Measurements from ENCODE around the gene GMPR2. TPM values are rescaled to one million over a fixed set of nuclear protein-coding genes. Genes with fewer than 3 reads are reported as not detected.

The GMPR2 gene
- total and polyA plus RNA-seq, 8 donors, result 13.9 to 204 (median 43.3) TPM

DNA sequence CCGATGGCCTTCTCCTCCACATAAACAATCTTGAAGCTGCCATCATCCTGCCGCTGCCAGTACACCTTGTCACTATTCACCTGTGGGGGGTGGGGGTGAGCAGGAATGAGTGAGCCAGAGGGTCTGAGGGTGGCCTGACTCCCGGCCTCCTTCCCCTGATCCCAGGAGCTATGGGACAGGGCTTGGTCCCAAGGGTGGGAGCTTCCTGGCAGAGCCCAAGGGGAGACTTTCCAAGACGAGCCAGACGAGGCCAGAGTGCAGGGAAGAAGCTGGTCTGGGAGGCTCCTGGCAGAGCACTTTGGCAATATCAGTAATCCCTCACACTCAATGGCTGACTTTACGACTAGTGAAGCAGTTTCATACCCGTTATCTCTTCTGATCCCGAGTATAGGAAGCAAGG lies 22.7 kb downstream of the GMPR2 start:
- Histone ChIP-seq H3K4me3 (no peak overlapping the region), H3K36me3 (peaks cover 0 to 64% (median 19%) of the 10 kb centered on the region in 4 donors), H3K9me3 (no peaks in the 10 kb centered on the region), H3K4me1 (peaks cover 0 to 12% (median 6%) of the 10 kb centered on the region in 4 donors), H3K27me3 (no peaks in the 10 kb centered on the region), H3K27ac (no peak overlapping the region)
- 83 to 94% (median 91%) methylated on average over 8 of the region's 8 CpGs for WGBS, 5 donors
- intact Hi-C loops (cut with DNase I; ENCODE audit: low total_unique reads), result no loop called here
- no peak for DNase-seq
- TF ChIP-seq POLR2A (IDR thresholded peaks at IDR 0.05), result no peak
- TF ChIP-seq EP300 (IDR thresholded peaks at IDR 0.05), result no peak
- TF ChIP-seq, protein P1, sequence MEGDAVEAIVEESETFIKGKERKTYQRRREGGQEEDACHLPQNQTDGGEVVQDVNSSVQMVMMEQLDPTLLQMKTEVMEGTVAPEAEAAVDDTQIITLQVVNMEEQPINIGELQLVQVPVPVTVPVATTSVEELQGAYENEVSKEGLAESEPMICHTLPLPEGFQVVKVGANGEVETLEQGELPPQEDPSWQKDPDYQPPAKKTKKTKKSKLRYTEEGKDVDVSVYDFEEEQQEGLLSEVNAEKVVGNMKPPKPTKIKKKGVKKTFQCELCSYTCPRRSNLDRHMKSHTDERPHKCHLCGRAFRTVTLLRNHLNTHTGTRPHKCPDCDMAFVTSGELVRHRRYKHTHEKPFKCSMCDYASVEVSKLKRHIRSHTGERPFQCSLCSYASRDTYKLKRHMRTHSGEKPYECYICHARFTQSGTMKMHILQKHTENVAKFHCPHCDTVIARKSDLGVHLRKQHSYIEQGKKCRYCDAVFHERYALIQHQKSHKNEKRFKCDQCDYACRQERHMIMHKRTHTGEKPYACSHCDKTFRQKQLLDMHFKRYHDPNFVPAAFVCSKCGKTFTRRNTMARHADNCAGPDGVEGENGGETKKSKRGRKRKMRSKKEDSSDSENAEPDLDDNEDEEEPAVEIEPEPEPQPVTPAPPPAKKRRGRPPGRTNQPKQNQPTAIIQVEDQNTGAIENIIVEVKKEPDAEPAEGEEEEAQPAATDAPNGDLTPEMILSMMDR (IDR thresholded peaks at IDR 0.05), result no peak
- no peak for TF ChIP-seq POLR2AphosphoS5 (IDR thresholded peaks at IDR 0.05)

DNA sequence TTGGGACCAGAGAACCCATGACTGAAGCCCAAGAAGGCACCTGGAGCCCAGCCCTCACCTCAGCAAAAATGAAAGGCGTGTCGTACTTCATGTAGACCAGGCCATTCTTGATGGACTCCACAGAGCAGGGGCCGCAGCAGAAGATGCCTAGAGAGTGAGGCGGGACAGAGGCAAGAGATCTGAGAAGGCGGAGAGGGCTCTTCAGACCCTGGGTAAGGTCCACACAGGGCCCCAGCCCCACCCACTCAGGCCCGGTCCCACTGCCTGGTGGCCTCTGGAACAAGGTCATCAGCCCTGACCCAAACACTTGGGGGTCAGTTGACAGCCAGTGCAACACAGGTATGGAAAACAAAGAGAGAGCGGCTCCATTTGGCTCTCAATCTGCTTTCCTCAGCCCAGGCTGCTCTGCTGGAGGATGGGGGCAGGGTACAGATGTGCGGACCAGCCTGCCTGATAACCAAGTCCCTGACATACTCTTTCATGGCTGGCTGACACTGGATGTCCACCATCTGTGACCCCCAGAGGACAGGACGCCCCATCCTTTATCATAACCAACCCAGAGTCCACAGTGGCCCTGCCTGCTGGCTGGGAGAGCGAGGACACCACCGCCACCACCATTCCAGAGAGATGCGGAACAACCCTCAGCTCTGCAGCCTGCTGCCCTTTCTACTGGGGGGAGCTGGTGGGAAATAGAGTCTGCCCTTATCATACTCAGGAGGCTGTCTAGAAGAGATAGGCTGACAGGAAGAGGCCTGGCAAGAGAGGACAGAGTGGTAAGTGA lies 23.4 kb downstream of the GMPR2 start:
- DNase-seq, result no peak
- H3K36me3 ChIP-seq, result peaks cover 0 to 66% (median 19%) of the 10 kb centered on the region in 4 donors
- intact Hi-C loops (cut with DNase I; ENCODE audit: low total_unique reads), result no loop called here
- H3K4me3 ChIP-seq, result no peak overlapping the region
- no peaks in the 10 kb centered on the region for H3K27me3 ChIP-seq
- peaks cover 0 to 12% (median 6%) of the 10 kb centered on the region in 4 donors for H3K4me1 ChIP-seq
- no peak for TF ChIP-seq POLR2AphosphoS5 (IDR thresholded peaks at IDR 0.05)
- no peak for TF ChIP-seq EP300 (IDR thresholded peaks at IDR 0.05)
- TF ChIP-seq, protein P1 (IDR thresholded peaks at IDR 0.05), result no peak
- no peak for TF ChIP-seq POLR2A (IDR thresholded peaks at IDR 0.05)
- H3K27ac ChIP-seq, result no peak overlapping the region
- H3K9me3 ChIP-seq, result no peaks in the 10 kb centered on the region
- 91 to 96% (median 93%) methylated on average over 6 to 12 of the region's 12 CpGs for WGBS, 5 donors

DNA sequence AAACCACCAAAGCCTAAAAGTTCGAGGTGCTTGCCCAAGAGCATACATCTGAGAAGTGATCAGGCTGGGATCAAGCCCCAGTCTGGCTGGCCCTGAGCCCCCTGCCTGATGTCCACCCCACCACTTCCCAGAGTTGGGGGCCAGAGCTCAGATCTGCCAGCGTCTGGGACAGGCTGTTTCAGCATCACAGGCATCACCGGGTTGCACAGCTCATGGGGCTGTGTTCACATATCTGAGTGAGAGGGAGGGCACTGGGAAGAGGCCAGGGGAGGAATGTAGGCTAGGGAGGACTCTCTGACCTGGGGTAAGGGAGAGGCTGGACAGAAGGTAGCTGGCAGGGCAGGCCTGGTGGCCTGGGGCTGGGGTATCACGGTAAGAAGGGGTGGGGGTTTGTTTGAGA lies 24.2 kb downstream of the GMPR2 start:
- Histone ChIP-seq H3K27ac (no peak overlapping the region), H3K9me3 (no peaks in the 10 kb centered on the region), H3K36me3 (peaks cover 0 to 58% (median 19%) of the 10 kb centered on the region in 4 donors), H3K4me1 (peaks cover 0 to 12% (median 6%) of the 10 kb centered on the region in 4 donors), H3K27me3 (no peaks in the 10 kb centered on the region), H3K4me3 (no peak overlapping the region)
- WGBS, 5 donors, result 77 to 82% (median 81%) methylated on average over 4 of the region's 4 CpGs
- intact Hi-C loops (cut with DNase I; ENCODE audit: low total_unique reads), result no loop called here
- no peak for DNase-seq
- TF ChIP-seq, protein P1 (IDR thresholded peaks at IDR 0.05), result no peak
- TF ChIP-seq POLR2AphosphoS5 (IDR thresholded peaks at IDR 0.05) (no peak), POLR2A (IDR thresholded peaks at IDR 0.05) (no peak), EP300 (IDR thresholded peaks at IDR 0.05) (no peak)

DNA sequence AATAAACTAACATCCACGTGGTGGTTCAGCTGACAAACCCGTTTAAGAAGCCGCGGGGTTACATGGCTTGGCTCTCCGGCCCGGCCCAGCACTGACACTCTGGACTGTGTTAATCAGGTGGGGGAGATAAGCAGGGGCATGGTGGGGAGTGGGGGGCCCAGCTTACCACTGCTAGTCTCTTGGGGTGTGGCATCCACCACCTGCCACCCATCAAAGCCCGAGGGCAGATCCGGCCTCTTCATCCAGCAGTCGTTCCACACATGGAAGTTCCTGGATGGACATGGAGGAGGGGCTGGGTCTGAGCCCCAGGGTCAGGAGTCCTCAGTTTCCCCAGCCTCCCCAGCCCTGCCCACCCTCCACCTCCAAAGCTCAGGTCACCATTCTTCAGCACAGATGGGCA lies 25.4 kb downstream of the GMPR2 start:
- DNase-seq, result no peak
- intact Hi-C loops (cut with DNase I; ENCODE audit: low total_unique reads), result no loop called here
- H3K36me3 ChIP-seq, result peaks cover 0 to 48% (median 11%) of the 10 kb centered on the region in 4 donors
- TF ChIP-seq, protein P1 (IDR thresholded peaks at IDR 0.05), result no peak
- no peak for TF ChIP-seq POLR2A (IDR thresholded peaks at IDR 0.05)
- no peak for TF ChIP-seq POLR2AphosphoS5 (IDR thresholded peaks at IDR 0.05)
- no peak for TF ChIP-seq EP300 (IDR thresholded peaks at IDR 0.05)
- no peaks in the 10 kb centered on the region for H3K27me3 ChIP-seq
- peaks cover 0 to 12% (median 6%) of the 10 kb centered on the region in 4 donors for H3K4me1 ChIP-seq
- no peak overlapping the region for H3K4me3 ChIP-seq
- no peaks in the 10 kb centered on the region for H3K9me3 ChIP-seq
- WGBS, 5 donors, result 80 to 91% (median 87%) methylated on average over 9 of the region's 9 CpGs
- no peak overlapping the region for H3K27ac ChIP-seq

Data from stomach (tissue), 9 donors.